SU-DHL-6 (cell line): ENCODE measurements around the gene AK1.

ENCODE experiments used
- H2AFZ ChIP-seq: fragments of 200-600 bp; sonication (generic); 2 replicates; pipeline ENCODE4 v1.6.1; 2014; ENCODE audit warnings: low read depth, mild to moderate bottlenecking, moderate library complexity, mixed read lengths, antibody characterized with exemption, low read length; ENCODE audit not compliant: severe bottlenecking
- H3F3A ChIP-seq: fragments of 200-600 bp; shearing (Covaris generic); 2 replicates; pipeline ENCODE4 v1.6.0; 2016; ENCODE audit warnings: antibody characterized with exemption, mild to moderate bottlenecking; ENCODE audit not compliant: insufficient read depth
- H3K27ac ChIP-seq: fragments of 200-600 bp; sonication (generic); 2 replicates; pipeline ENCODE4 v1.5.1; 2016; ENCODE audit warnings: low read depth, mild to moderate bottlenecking, low read length, moderate library complexity, mixed read lengths
- H3K27me3 ChIP-seq: fragments of 200-600 bp; sonication (generic), shearing (Covaris generic); 2 replicates; pipeline ENCODE4 v1.6.0; 2014; ENCODE audit warnings: mild to moderate bottlenecking, low read length
- H3K36me3 ChIP-seq: fragments of 200-600 bp; sonication (generic); 2 replicates; pipeline ENCODE4 v1.6.1; 2014; ENCODE audit warnings: mild to moderate bottlenecking, low read length, mixed read lengths
- H3K4me2 ChIP-seq: fragments of 300-600, 200-600 bp; shearing (Covaris generic), sonication (generic); 2 replicates; pipeline ENCODE4 v1.6.0; 2014; ENCODE audit warnings: low read length, low read depth, mild to moderate bottlenecking; ENCODE audit not compliant: poor library complexity, severe bottlenecking
- H3K4me3 ChIP-seq: fragments of 200-600 bp; sonication (generic); 2 replicates; pipeline ENCODE4 v1.5.1; 2014; ENCODE audit warnings: antibody characterized with exemption, low read length, mild to moderate bottlenecking, mixed read lengths; ENCODE audit not compliant: insufficient read depth, poor library complexity, severe bottlenecking
- H3K79me2 ChIP-seq: fragments of 200-600 bp; sonication (generic); 2 replicates; pipeline ENCODE4 v1.6.1; 2014; ENCODE audit warnings: mild to moderate bottlenecking, low read length, moderate library complexity; ENCODE audit not compliant: insufficient read depth
- H3K9ac ChIP-seq: fragments of 200-600 bp; sonication (generic); 2 replicates; pipeline ENCODE4 v1.7.0; 2014; ENCODE audit warnings: mild to moderate bottlenecking, low read length
- H3K9me2 ChIP-seq: fragments of 200-600 bp; sonication (generic); replicated peaks from 2 replicates; pipeline ENCODE4 v1.6.1; 2014; ENCODE audit warnings: low read length; ENCODE audit not compliant: insufficient read depth
- H3K9me3 ChIP-seq: fragments of 200-600 bp; sonication (generic); 2 replicates; pipeline ENCODE4 v1.6.1; 2014; ENCODE audit warnings: low read length, mixed read lengths; ENCODE audit not compliant: insufficient read depth
- H4K20me1 ChIP-seq: fragments of 200-600 bp; sonication (generic); 2 replicates; pipeline ENCODE4 v1.6.1; 2014; ENCODE audit warnings: low read depth, mild to moderate bottlenecking, antibody characterized with exemption, low read length, moderate library complexity, mixed read lengths
- CTCF ChIP-seq: fragments of 200-600 bp; sonication (generic); IDR thresholded peaks from one replicate; pipeline ENCODE4 v1.5.1; 2017; ENCODE audit warnings: antibody characterized with exemption, mild to moderate bottlenecking, low read length, moderate library complexity; ENCODE audit not compliant: insufficient read depth, poor library complexity, severe bottlenecking
- EZH2phosphoT487 ChIP-seq: fragments of 200-600 bp; sonication (generic), shearing (Covaris generic); conservative IDR thresholded peaks from 2 replicates; pipeline ENCODE4 v1.6.1; 2018; ENCODE audit warnings: mild to moderate bottlenecking, antibody characterized with exemption, low read length, moderate library complexity, mixed read lengths

AK1 gene

GRCh38 chr9:127818574-127818973, 58.9 kb downstream of the AK1 start:
- no peak overlapping the region for H2AFZ ChIP-seq
- no peak overlapping the region for H3K27ac ChIP-seq
- no peak overlapping the region for H3K4me2 ChIP-seq

GRCh38 chr9:127817881-127818434, 59.5 kb downstream of the AK1 start:
- no peaks in the 10 kb centered on the region for H3K9me2 ChIP-seq
- no peak overlapping the region for H3K4me2 ChIP-seq
- H3K27me3 ChIP-seq = no peaks in the 10 kb centered on the region
- H3K9me3 ChIP-seq = no peaks in the 10 kb centered on the region
- no peaks in the 10 kb centered on the region for H3K79me2 ChIP-seq
- no peak overlapping the region for H3K9ac ChIP-seq
- no peak overlapping the region for H2AFZ ChIP-seq
- no peak overlapping the region for H3K27ac ChIP-seq
- no peaks in the 10 kb centered on the region for H3K36me3 ChIP-seq
- TF ChIP-seq EZH2phosphoT487 = no peak
- TF ChIP-seq CTCF = no peak
- H4K20me1 ChIP-seq = no peaks in the 10 kb centered on the region
- no peak overlapping the region for H3K4me3 ChIP-seq
- H3F3A ChIP-seq = peaks cover 10% of the 10 kb centered on the region; the same call in 1 of the 2 replicates

More at GRCh38 chr9:127818574-127818973, 58.9 kb downstream of the AK1 start:
- Histone ChIP-seq H3K4me3 (no peak overlapping the region), H4K20me1 (no peaks in the 10 kb centered on the region), H3F3A (peaks cover 10% of the 10 kb centered on the region; the same call in 1 of the 2 replicates), H3K79me2 (no peaks in the 10 kb centered on the region), H3K9me3 (no peaks in the 10 kb centered on the region), H3K9me2 (no peaks in the 10 kb centered on the region), H3K36me3 (no peaks in the 10 kb centered on the region), H3K9ac (no peak overlapping the region), H3K27me3 (no peaks in the 10 kb centered on the region)
- TF ChIP-seq CTCF (no peak), EZH2phosphoT487 (no peak)

GRCh38 chr9:127816728-127817127, 60.7 kb downstream of the AK1 start:
- Histone ChIP-seq H3K9ac (no peak overlapping the region), H3K79me2 (no peaks in the 10 kb centered on the region), H3K27me3 (no peaks in the 10 kb centered on the region), H4K20me1 (no peaks in the 10 kb centered on the region), H3K9me2 (no peaks in the 10 kb centered on the region), H3F3A (no peaks in the 10 kb centered on the region), H3K9me3 (no peaks in the 10 kb centered on the region), H3K4me2 (no peak overlapping the region), H3K4me3 (no peak overlapping the region), H3K36me3 (no peaks in the 10 kb centered on the region), H3K27ac (no peak overlapping the region), H2AFZ (no peak overlapping the region)
- no peak for TF ChIP-seq EZH2phosphoT487
